Central memory CD4-positive, alpha-beta T cell (primary cell): ENCODE results near the gene MTG1.
"Not testable (repeated sequence)": the region's sequence is repeated elsewhere in the genome, so short reads cannot be mapped to it uniquely, and the experiment has no call there.

Experiments
- DNase-seq: peaks from one replicate; pipeline ENCODE4 v3.0.0; 2022

Gene MTG1

DNA sequence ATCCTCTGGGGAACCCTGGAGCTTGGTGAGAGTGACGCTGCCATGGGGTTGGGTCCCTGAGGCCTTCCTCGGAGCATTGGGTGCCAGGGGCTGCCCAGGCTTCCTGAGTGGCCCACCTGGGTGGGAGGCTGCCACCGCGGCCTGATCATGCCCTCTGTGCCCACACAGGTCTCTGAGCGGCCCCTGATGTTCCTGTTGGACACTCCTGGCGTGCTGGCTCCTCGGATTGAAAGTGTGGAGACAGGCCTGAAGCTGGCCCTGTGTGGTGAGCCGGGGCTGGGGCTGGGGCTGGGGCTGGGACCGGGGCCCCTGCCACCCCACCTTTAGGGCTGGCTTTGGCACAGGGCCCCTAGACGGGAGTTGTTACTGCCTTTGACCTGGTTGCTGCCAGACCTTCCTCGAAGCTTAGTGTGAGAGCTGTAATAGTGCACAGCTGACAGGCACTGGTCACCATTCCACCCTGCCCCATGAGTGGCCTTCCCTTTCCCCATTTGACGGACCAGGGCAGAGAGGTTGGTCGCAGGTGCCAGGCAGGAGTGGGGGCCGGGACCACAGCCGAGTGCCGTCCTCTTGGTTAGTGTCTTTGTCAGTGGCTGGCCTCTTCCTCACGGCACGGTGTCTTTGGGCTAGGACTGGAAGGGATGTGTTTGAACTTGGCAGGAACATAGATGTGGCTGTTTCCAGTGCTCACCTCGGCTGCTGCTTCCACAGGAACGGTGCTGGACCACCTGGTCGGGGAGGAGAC, 8.2 kb downstream of the MTG1 start:
- DNase-seq: no peak

- DNase-seq: no peak
Observed at GRCh38 chr10:133403359-133403758, 9.4 kb downstream of the MTG1 start.

DNA sequence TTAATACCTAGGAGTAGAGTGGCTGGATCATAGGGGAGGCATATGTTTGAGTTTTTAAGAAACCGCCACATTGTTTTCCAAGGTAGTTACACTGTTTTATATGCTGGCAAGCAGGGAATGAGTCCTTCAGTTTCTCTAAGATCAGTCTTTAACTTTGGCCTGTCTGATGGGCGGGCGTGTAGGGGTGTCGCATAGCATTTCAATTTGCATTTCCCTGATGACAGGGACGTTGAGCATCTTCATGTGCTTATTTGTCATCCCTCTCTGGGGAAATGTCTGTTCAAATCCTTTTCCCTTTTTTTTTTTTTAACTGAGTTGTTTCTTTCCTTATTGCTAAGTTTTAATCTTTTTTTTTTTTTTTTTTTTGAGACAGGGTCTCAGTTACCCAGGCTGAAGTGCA, 9.8 kb downstream of the MTG1 start:
- DNase-seq: no peak

GRCh38 chr10:133405272-133405671, 11.3 kb downstream of the MTG1 start:
- no peak for DNase-seq

DNA sequence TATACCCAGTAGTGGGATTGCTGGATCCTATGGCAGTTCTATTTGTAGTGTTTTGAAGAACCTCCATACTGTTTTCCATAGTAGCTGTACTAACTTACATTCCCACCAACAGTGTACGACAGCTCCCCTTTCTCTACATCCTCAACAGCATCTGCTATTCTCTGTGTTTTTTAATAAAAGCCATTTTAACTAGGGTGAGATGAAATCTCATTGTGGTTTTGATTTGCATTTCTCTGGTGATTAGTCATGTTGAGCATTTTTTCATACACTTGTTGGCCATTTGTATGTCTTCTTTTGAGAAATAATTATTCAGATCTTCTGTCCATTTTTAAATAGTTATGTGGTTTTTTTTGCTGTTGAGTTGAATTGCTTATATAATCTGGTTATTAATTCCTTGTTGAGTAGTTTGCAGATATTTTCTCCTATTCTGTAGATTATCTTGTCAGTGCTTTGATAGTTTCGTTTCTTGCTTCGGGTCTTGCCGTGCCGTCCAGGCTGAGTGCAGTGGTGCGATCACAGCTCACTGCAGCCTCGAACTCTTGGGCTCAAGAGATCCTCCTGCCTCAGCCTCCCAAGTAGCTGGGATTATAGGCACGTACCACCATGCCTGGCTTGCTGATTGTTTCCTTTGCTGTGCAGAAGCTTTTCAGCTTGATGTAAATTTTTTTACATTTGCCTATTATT, 12.0 kb downstream of the MTG1 start:
- no peak for DNase-seq

- DNase-seq: no peak
Observed at GRCh38 chr10:133411523-133412380, 17.8 kb downstream of the MTG1 start.

- DNase-seq: no peak
Observed at GRCh38 chr10:133412381-133412711, 18.4 kb downstream of the MTG1 start.

GRCh38 chr10:133414401-133414800, 20.4 kb downstream of the MTG1 start:
- DNase-seq: not testable (repeated sequence)

GRCh38 chr10:133415752-133416151, 21.8 kb downstream of the MTG1 start:
- DNase-seq: no peak

GRCh38 chr10:133418289-133418993, 24.5 kb downstream of the MTG1 start:
- DNase-seq: no peak

DNA sequence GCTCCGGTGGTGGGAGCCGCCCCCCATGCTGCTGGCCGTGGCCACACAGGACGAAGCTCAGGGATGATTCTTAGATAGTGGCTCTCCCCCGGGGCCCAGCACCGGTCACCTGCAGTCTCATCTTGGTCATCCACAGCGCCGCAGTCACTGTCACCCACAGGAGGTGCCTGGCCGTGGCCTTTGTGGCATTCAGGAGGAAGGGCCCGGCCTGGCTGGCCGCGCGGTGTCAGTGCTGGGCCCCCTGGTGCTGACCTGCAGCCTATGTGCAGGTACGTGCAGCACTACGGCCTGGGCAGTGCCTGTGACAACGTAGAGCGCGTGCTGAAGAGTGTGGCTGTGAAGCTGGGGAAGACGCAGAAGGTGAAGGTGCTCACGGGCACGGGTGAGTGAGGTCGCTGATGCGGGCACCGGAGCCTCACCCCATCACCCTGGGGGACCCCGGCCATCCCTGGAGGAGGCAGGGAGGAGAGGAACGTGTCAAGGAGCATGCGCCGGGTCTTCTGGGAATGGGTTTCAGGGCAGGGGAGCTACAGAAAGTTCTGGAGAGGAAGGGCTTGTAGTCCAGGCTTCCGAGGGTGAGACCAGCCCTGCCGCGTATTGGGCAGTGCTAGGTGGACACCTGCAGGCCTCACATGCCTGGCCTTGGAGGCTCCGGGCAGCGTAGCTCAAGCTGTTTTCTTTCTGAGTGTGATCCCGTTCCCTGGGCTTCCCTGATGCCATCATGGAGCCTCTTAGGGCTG, 25.4 kb downstream of the MTG1 start:
- no peak for DNase-seq

DNA sequence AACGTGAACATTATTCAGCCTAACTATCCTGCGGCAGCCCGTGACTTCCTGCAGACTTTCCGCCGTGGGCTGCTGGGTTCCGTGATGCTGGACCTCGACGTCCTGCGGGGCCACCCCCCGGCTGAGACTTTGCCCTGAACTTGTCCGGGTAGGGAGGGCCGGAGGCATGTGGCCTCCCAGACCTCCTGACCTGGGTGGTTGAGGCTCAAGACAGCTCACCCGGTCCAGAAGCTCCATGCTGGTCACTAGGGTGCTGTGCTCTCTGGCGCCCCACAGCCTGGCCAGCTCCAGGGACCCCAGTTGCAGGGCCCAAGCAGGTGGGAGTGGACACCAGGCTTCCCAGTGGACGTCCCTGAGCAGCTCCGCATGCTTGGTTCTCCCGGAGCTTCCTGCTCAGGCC, 26.1 kb downstream of the MTG1 start:
- DNase-seq: no peak

DNA sequence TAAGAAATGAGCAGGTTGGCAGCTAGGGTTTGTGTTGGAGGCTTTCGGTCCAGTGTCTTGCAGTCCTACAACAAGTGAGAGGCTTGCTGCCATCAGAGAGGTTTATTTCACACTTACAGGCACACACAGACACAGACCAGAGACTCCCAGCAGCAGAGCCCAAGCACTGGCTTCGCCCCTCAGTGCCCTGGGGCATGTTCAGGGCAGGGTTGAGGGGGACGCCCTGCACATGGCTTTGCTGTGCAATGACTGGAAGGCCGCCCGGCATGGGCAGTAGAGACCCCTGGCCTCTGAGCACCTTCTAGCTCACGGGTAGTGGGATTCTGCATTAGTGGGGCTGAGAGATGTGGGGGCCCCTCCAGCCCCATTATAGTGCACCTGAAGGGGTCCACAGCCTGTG, 26.6 kb downstream of the MTG1 start:
- DNase-seq: no peak

DNA sequence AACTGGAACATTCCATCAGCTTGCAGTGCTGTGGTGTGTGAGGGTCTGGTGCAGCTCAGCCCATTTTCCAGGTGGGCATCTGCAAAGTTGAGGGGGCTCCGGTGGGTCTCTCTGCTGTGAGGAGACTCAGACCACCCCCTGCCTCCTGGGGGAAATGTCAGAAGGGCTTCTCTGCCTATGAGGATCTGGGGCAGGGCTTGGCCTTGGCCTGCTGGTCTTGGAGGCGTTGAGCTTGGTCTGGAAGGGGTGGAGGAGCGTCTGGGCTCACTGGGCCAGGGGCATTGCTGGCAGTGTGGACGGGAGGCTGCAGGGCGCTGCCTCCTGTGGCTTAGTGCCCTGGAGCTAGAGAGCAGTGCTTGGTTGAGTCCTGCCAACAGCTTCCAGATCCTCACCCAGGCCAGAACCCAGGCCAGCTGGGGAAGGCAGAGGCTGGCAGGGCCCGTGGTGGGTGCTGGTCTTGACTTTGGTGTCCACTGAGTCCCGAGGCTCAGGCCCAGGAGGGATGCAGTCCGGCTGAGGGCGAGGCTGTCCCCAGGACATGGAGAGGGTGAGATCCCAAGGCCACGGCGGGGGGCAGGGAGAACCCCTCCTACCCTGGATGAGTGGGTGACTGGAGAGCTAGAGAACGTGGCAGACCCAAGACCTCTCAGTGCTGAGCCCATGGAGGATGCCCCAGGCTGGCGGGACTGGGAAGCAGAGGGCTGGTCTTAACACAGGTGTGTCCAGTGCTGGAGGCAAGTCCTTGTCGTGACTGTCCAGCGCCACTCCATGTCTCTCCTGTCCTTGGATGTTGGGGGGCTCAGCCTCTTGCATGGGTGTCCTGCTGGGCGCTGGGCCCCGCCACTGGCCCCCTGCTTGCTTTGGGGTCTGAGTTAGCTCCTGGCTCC, 27.6 kb downstream of the MTG1 start:
- no peak for DNase-seq

- DNase-seq: no peak
Observed at GRCh38 chr10:133422223-133422806, 28.4 kb downstream of the MTG1 start.

- DNase-seq: no peak
Observed at GRCh38 chr10:133422807-133423771, 29.1 kb downstream of the MTG1 start.

DNA sequence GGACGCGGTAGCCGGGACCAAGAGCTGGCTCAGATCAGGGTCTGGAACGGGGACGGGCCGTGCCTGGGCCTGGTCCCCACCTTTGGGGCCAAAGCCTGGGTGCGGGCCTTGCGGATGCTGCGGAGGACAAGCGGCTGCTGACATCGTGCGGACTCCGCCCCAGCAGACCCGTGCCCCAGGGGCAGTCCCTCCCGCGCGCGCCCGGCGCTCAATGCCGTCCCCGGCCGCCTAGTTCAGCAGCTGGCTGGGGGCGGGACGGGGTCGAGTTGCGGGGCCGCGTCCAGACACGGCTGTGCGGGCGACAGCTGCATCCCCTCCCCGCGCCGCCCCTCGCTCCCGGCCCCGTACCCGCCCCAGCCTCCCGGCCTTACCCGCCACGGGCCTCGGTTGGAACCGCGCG, 30.1 kb downstream of the MTG1 start:
- not testable (repeated sequence) for DNase-seq

- not testable (repeated sequence) for DNase-seq
Observed at GRCh38 chr10:133424601-133425000, 30.6 kb downstream of the MTG1 start, which contains the start of gene SPRN. Gene SPRN, minus strand, starts transcription at chr10:133424625. Its CDS starts 944 bp downstream, at chr10:133423681.

- DNase-seq: not testable (repeated sequence)
Observed at GRCh38 chr10:133429571-133429970, 35.6 kb downstream of the MTG1 start.
